ENCODE data around the gene AHDC1.

- TF ChIP-seq CTCF (IDR thresholded peaks at IDR 0.05), result no peak
- no peak for TF ChIP-seq POLR2A (IDR thresholded peaks at IDR 0.05)
Measured at GRCh38 chr1:27505420-27505680, 98.6 kb downstream of the AHDC1 start.
